OCI-LY1 (cell line): ENCODE measurements around the gene OSBPL3.

ENCODE experiments used
- CTCF ChIP-seq: fragments of 200-600 bp; sonication (generic), shearing (Covaris generic); IDR thresholded peaks from 2 replicates; pipeline ENCODE4 v1.5.1; 2017; ENCODE audit warnings: mild to moderate bottlenecking, antibody characterized with exemption, low read length, moderate library complexity, mixed read lengths
- EZH2 ChIP-seq: fragments of 200-600 bp; sonication (generic), shearing (Covaris generic); IDR thresholded peaks from 2 replicates; pipeline ENCODE4 v1.8.0; 2017; ENCODE audit warnings: borderline replicate concordance, mixed run types, mild to moderate bottlenecking, antibody characterized with exemption, low read length, moderate library complexity, mixed read lengths

- no peak for TF ChIP-seq CTCF
- no peak for TF ChIP-seq EZH2
Measured at GRCh38 chr7:24964191-24964590, 15.8 kb downstream of the OSBPL3 start.
